HG02623 (cell line): Measurements from ENCODE around the gene SIRPG.
"Not testable (repeated sequence)": the region's sequence is repeated elsewhere in the genome, so short reads cannot be mapped to it uniquely, and the experiment has no call there.

Source experiments
- ATAC-seq: cut with Tn5 transposase; IDR thresholded peaks from one replicate; pipeline ENCODE4 v1.9.1; 2021; ENCODE audit warnings: moderate library complexity; ENCODE audit not compliant: unreplicated experiment

Gene SIRPG

GRCh38 chr20:1672728-1673127 is 15.1 kb upstream of the SIRPG start:
- no peak for ATAC-seq

GRCh38 chr20:1671891-1672669 is 14.5 kb upstream of the SIRPG start:
- no peak for ATAC-seq

GRCh38 chr20:1669304-1669703 is 11.7 kb upstream of the SIRPG start:
- ATAC-seq = no peak

- no peak for ATAC-seq
Observed at GRCh38 chr20:1667502-1668085, 10.0 kb upstream of the SIRPG start.

GRCh38 chr20:1666802-1667201 is 9.2 kb upstream of the SIRPG start:
- no peak for ATAC-seq

- ATAC-seq = no peak
Observed at GRCh38 chr20:1665345-1665744, 7.8 kb upstream of the SIRPG start.

- no peak for ATAC-seq
Observed at GRCh38 chr20:1664911-1665310, 7.3 kb upstream of the SIRPG start.

- no peak for ATAC-seq
Observed at GRCh38 chr20:1663917-1664316, 6.3 kb upstream of the SIRPG start.

- ATAC-seq = no peak
Observed at GRCh38 chr20:1661542-1662299, 4.1 kb upstream of the SIRPG start.

GRCh38 chr20:1660246-1660645 is 2.7 kb upstream of the SIRPG start:
- ATAC-seq = no peak

GRCh38 chr20:1656844-1657243 is 735 bp downstream of the SIRPG start:
- no peak for ATAC-seq

- no peak for ATAC-seq
Observed at GRCh38 chr20:1654996-1655395, 2.6 kb downstream of the SIRPG start.

GRCh38 chr20:1652960-1653359 is 4.6 kb downstream of the SIRPG start:
- no peak for ATAC-seq

- no peak for ATAC-seq
Observed at GRCh38 chr20:1652104-1652503, 5.5 kb downstream of the SIRPG start.

- ATAC-seq = no peak
Observed at GRCh38 chr20:1651268-1652058, 6.1 kb downstream of the SIRPG start.

- no peak for ATAC-seq
Observed at GRCh38 chr20:1648101-1648500, 9.5 kb downstream of the SIRPG start.

- ATAC-seq = no peak
Observed at GRCh38 chr20:1646975-1647431, 10.6 kb downstream of the SIRPG start.

GRCh38 chr20:1644101-1644962 is 13.2 kb downstream of the SIRPG start:
- no peak for ATAC-seq

- ATAC-seq = not testable (repeated sequence)
Observed at GRCh38 chr20:1638643-1639042, 18.9 kb downstream of the SIRPG start.

- no peak for ATAC-seq
Observed at GRCh38 chr20:1637755-1638154, 19.8 kb downstream of the SIRPG start.
